ENCODE measurements around the gene P2RY12. TPM values are rescaled to one million over a fixed set of nuclear protein-coding genes. Genes with fewer than 3 reads are reported as not detected.

P2RY12 gene
- total RNA-seq, 1 experiment from 2014 or later = not detected

DNA sequence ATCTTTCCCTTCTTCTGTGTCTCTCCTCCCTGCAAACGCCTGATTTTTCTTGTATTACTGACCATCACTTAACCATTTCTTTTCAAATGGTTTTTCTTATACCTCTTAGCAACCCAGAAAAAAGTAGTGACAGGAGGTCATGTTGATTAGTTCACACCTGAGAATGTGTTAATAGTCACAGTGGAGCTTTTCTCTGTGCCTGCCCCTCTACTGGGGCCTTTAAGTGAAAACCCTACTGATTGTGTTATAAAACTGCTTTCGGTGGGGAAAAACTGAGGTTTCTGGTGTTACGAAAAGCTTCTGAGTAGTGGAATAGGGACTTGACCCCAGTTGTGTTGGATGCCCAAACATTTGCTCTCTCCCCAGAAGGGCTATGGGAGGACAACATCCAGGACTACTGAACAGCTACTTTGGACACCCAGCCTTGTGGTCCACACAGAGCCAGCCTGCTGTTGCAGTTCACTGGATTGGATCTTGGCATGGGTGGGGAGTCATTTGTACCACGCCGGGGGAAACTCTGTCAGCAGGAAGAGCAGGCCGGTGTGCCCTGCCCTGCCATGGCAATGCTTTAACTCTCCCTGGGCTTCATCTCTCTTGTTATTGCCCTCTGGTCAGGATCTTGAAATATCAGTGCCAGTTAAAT, 78.3 kb downstream of the P2RY12 start:
- intact Hi-C loops (cut with micrococcal nuclease) = no loop called here
- TF ChIP-seq CTCF (IDR thresholded peaks at IDR 0.05; ENCODE audit: unreplicated experiment) = no peak
- Mint-ChIP-seq H3K27ac (ENCODE audit: low read depth, unreplicated experiment) (peak overlapping the region; percentile 79), H3K27me3 (ENCODE audit: insufficient read depth, unreplicated experiment) (no peaks in the 10 kb centered on the region), H3K36me3 (ENCODE audit: insufficient read depth, unreplicated experiment) (peaks cover 55% of the 10 kb centered on the region), H3K4me3 (ENCODE audit: unreplicated experiment) (peak overlapping the region; percentile 60), H3K4me1 (ENCODE audit: insufficient read depth, unreplicated experiment) (peaks cover 90% of the 10 kb centered on the region), H3K9me3 (ENCODE audit: unreplicated experiment) (no peaks in the 10 kb centered on the region)
- BruUV-seq (replicated peaks) = no TSS peak
- CTCF ChIA-PET = interaction anchor here (1.1 to 5.6 kb wide), 9 partner anchors 8 to 532 kb away, joined by 3 to 65 read pairs (median 10); partner anchors contain the start of gene GPR87
- DNase-seq (ENCODE audit: unreplicated experiment) = no peak
- POLR2A ChIA-PET = interaction anchor here (0.5 to 8.0 kb wide), 18 partner anchors 10 to 572 kb away, joined by 3 to 341 read pairs (median 3); partner anchors contain the start of genes GPR87, P2RY13 and SIAH2

DNA sequence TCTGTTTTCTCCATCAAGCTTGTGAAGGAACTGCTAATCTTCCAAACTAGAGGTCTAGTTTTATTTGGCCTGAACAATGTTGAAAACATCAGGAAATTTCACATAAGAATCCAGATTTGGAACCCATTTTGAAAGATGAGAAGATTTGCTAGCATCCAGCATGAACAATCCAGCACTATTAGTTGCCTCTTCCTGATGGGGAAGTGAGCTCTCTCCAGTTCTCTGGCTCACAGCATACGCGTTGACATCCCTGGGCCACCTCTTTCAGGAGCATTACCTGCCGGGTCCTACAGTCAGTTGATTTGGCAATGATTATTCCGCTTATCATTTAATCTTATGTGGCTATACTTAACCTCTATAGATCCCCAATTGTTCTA, 78.8 kb downstream of the P2RY12 start:
- H3K9me3 Mint-ChIP-seq (ENCODE audit: unreplicated experiment) = no peaks in the 10 kb centered on the region
- H3K4me3 Mint-ChIP-seq (ENCODE audit: unreplicated experiment) = peak overlapping the region; percentile 60
- TF ChIP-seq CTCF (IDR thresholded peaks at IDR 0.05; ENCODE audit: unreplicated experiment) = no peak
- DNase-seq (ENCODE audit: unreplicated experiment) = no peak
- intact Hi-C loops (cut with micrococcal nuclease) = loop anchor here (1.0 kb wide), 1 partner anchor 11 kb away; the partner anchor contains the start of gene GPR87
- BruUV-seq (replicated peaks) = TSS peak; percentile 73
- POLR2A ChIA-PET = interaction anchor here (0.5 to 8.0 kb wide), 18 partner anchors 10 to 966 kb away, joined by 3 to 341 read pairs (median 3); partner anchors contain the start of genes GPR87, P2RY13 and SIAH2
- CTCF ChIA-PET = interaction anchor here (0.7 to 5.6 kb wide), 12 partner anchors 8 to 533 kb away, joined by 3 to 65 read pairs (median 7); partner anchors contain the start of gene GPR87
- H3K27ac Mint-ChIP-seq (ENCODE audit: low read depth, unreplicated experiment) = peak overlapping the region; percentile 79
- no peaks in the 10 kb centered on the region for H3K27me3 Mint-ChIP-seq (ENCODE audit: insufficient read depth, unreplicated experiment)
- H3K36me3 Mint-ChIP-seq (ENCODE audit: insufficient read depth, unreplicated experiment) = peaks cover 55% of the 10 kb centered on the region
- peaks cover 91% of the 10 kb centered on the region for H3K4me1 Mint-ChIP-seq (ENCODE audit: insufficient read depth, unreplicated experiment)

DNA sequence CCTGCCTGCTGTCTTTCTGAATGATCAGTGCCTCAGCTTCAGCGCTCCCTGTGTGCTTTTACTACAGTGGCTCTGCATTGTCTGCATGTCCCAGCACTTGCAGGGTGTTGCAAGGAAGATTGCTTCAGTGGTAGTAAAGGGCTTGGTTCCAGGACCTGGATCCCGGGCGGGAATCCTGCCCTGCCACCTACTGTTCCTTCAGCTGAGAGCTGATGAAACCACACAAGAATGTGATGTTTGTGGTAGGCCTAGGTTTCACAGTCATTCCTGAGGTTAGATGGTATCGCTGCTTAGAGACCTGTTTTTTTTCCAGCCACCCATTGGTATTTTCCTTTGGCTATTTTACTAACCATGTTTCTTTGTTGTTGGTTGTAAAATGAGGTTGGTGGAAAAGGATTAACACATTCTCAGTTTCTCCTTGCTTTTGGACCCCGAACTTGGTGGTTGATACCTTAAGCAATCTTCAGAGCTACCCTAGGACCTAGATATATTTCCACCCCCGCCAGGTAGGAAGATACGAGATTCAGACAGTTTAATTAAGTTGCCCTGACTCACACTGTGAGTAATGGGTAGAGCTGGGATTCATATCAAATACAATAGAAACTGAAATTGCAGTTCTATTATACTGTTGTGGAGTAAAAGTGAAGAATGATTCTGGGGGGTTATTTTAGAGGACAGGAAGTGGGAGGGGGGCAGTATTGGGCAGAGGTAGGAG, 79.3 kb downstream of the P2RY12 start:
- DNase-seq (ENCODE audit: unreplicated experiment) = peak; percentile 98
- ChIA-PET POLR2A (interaction anchor here (0.5 to 8.0 kb wide), 21 partner anchors 10 to 965 kb away, joined by 3 to 341 read pairs (median 5); partner anchors contain the start of genes GPR87, P2RY13, SELENOT and SIAH2), CTCF (interaction anchor here (0.6 to 5.6 kb wide), 14 partner anchors 9 to 533 kb away, joined by 3 to 65 read pairs (median 4); partner anchors contain the start of gene GPR87)
- no TSS peak for BruUV-seq (replicated peaks)
- peaks cover 49% of the 10 kb centered on the region for H3K36me3 Mint-ChIP-seq (ENCODE audit: insufficient read depth, unreplicated experiment)
- no peak for TF ChIP-seq CTCF (IDR thresholded peaks at IDR 0.05; ENCODE audit: unreplicated experiment)
- peak overlapping the region; percentile 79 for H3K27ac Mint-ChIP-seq (ENCODE audit: low read depth, unreplicated experiment)
- H3K9me3 Mint-ChIP-seq (ENCODE audit: unreplicated experiment) = no peaks in the 10 kb centered on the region
- peak overlapping the region; percentile 60 for H3K4me3 Mint-ChIP-seq (ENCODE audit: unreplicated experiment)
- peaks cover 89% of the 10 kb centered on the region for H3K4me1 Mint-ChIP-seq (ENCODE audit: insufficient read depth, unreplicated experiment)
- intact Hi-C loops (cut with micrococcal nuclease) = loop anchor here (1.0 kb wide), 1 partner anchor 11 kb away; the partner anchor contains the start of gene GPR87
- no peaks in the 10 kb centered on the region for H3K27me3 Mint-ChIP-seq (ENCODE audit: insufficient read depth, unreplicated experiment)

GRCh38 chr3:151303751-151304150, 80.8 kb downstream of the P2RY12 start:
- POLR2A ChIA-PET = interaction anchor here (0.6 to 8.0 kb wide), 10 partner anchors 9 to 1458 kb away, joined by 3 to 341 read pairs (median 8); partner anchors contain the start of genes GPR87, P2RY13 and SELENOT
- intact Hi-C loops (cut with micrococcal nuclease) = no loop called here

More at GRCh38 chr3:151303751-151304150, 80.8 kb downstream of the P2RY12 start:
- no TSS peak for BruUV-seq (replicated peaks)
- H3K9me3 Mint-ChIP-seq (ENCODE audit: unreplicated experiment) = no peaks in the 10 kb centered on the region
- CTCF ChIA-PET = interaction anchor here (0.7 to 5.6 kb wide), 8 partner anchors 10 to 535 kb away, joined by 3 to 65 read pairs (median 10); no protein-coding TSS in a partner anchor
- DNase-seq (ENCODE audit: unreplicated experiment) = no peak
- H3K27me3 Mint-ChIP-seq (ENCODE audit: insufficient read depth, unreplicated experiment) = no peaks in the 10 kb centered on the region
- no peak overlapping the region for H3K27ac Mint-ChIP-seq (ENCODE audit: low read depth, unreplicated experiment)
- peaks cover 49% of the 10 kb centered on the region for H3K36me3 Mint-ChIP-seq (ENCODE audit: insufficient read depth, unreplicated experiment)
- H3K4me1 Mint-ChIP-seq (ENCODE audit: insufficient read depth, unreplicated experiment) = peaks cover 74% of the 10 kb centered on the region
- H3K4me3 Mint-ChIP-seq (ENCODE audit: unreplicated experiment) = peak overlapping the region; percentile 4
- TF ChIP-seq CTCF (IDR thresholded peaks at IDR 0.05; ENCODE audit: unreplicated experiment) = no peak

Measured in MCF 10A (cell line).